ENCODE results near the gene COL7A1.

- TF ChIP-seq GATA2 (IDR thresholded peaks at IDR 0.05; ENCODE audit: low read depth, low read length) (no peak), GATA3 (IDR thresholded peaks at IDR 0.05; ENCODE audit: low read depth, low read length) (no peak)
Observed at GRCh38 chr3:48633743-48634142, 38.6 kb upstream of the COL7A1 start.

All from SH-SY5Y (cell line).